ENCODE results near the gene UTS2B. TPM values are rescaled to one million over a fixed set of nuclear protein-coding genes. Genes with fewer than 3 reads are reported as not detected.

The UTS2B gene
- total RNA-seq, 1 experiment from 2014 or later, result 4.7 TPM

DNA sequence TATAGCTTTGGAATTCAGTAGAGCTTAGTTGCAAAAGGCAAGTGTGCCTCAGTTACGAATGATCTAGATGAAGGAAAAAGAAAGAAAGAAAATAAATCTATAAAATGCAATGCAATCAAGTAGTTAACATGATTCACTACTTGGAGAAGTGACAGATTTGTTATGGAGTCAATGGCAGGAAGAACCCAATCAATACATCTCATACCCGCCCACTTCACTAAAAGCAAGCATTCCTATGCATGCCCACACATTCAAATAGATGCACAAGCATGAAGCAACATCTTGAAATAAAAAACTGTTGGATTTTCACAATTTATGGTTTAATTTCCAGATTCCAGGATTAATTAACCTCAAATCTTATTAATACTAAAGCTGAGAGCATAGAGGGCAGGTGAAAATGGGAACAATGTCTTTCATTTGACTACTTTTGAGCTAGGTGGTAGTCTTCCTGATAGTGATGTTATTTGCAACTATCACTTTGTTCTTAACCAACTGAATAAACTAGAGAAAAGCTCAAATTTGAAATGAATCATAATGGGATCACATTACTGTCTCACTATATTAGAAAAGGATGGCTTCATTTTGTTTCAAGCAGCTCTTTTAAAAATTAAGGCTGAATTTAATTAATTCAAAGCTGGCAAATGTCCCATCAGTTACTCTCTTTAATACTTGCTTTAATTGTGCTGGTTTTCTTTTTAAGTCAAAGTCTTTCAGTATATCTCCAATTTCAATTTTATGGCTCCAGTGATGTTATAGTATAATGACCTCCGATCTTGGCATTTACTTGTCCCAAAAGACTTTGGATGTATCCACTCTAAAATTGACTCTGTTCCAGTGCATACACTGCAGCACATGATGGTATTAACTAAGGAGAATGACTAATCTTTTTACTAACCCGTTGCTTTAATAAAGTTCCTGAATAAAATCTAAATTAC lies 47.8 kb downstream of the UTS2B start:
- no TSS peak for BruUV-seq (replicated peaks)
- Histone ChIP-seq H3K27ac (ENCODE audit: low read depth, low read length, poor library complexity, severe bottlenecking) (peak overlapping the region; percentile 2), H3K4me1 (ENCODE audit: insufficient read depth, low read length, poor library complexity, severe bottlenecking) (peaks cover 33% of the 10 kb centered on the region), H3K36me3 (ENCODE audit: insufficient read depth, low read length, poor library complexity, severe bottlenecking) (no peaks in the 10 kb centered on the region), H3K4me3 (ENCODE audit: low read depth, low read length, poor library complexity, severe bottlenecking) (no peak overlapping the region), H3K27me3 (replicated peaks; ENCODE audit: insufficient read depth, low read depth, low read length, poor library complexity) (no peaks in the 10 kb centered on the region), H3K9me3 (ENCODE audit: low read depth, low read length, poor library complexity, severe bottlenecking) (no peaks in the 10 kb centered on the region)
- ChIA-PET POLR2A (ENCODE audit: low non-redundant PET) (no interaction called here), CTCF (no interaction called here)
- TF ChIP-seq EZH2 (IDR thresholded peaks at IDR 0.05; ENCODE audit: borderline replicate concordance, low read depth, low read length, poor library complexity, severe bottlenecking), result no peak
- TF ChIP-seq, protein P1, sequence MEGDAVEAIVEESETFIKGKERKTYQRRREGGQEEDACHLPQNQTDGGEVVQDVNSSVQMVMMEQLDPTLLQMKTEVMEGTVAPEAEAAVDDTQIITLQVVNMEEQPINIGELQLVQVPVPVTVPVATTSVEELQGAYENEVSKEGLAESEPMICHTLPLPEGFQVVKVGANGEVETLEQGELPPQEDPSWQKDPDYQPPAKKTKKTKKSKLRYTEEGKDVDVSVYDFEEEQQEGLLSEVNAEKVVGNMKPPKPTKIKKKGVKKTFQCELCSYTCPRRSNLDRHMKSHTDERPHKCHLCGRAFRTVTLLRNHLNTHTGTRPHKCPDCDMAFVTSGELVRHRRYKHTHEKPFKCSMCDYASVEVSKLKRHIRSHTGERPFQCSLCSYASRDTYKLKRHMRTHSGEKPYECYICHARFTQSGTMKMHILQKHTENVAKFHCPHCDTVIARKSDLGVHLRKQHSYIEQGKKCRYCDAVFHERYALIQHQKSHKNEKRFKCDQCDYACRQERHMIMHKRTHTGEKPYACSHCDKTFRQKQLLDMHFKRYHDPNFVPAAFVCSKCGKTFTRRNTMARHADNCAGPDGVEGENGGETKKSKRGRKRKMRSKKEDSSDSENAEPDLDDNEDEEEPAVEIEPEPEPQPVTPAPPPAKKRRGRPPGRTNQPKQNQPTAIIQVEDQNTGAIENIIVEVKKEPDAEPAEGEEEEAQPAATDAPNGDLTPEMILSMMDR (conservative IDR thresholded peaks at IDR 0.05; ENCODE audit: low read depth, low read length), result no peak
- DNase-seq (ENCODE audit: low spot score), result peak; percentile 59
- intact Hi-C loops (cut with micrococcal nuclease; ENCODE audit: unreplicated experiment), result no loop called here

DNA sequence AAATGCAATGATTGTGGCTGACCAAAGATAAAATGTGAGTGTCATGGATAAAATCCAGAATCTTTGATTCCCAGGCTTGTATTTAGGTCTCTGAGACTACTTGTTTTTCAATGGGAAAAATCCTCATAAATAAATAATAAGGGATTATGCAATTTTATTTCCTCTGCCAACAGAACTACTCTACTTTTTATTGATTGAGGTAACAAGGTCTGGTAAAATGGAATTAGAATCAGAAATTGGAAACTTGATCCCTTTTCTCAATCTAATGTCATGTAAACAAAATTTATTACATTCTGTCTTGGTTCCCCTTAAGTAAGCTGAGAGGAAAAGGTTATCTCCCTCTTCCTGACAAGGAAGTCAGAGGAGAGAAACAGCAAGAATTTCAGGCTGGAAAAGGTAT lies 49.4 kb downstream of the UTS2B start:
- DNase-seq (ENCODE audit: low spot score), result peak; percentile 10
- H3K9me3 ChIP-seq (ENCODE audit: low read depth, low read length, poor library complexity, severe bottlenecking), result no peaks in the 10 kb centered on the region
- no peaks in the 10 kb centered on the region for H3K27me3 ChIP-seq (replicated peaks; ENCODE audit: insufficient read depth, low read depth, low read length, poor library complexity)
- TF ChIP-seq EZH2 (IDR thresholded peaks at IDR 0.05; ENCODE audit: borderline replicate concordance, low read depth, low read length, poor library complexity, severe bottlenecking), result no peak
- TF ChIP-seq, protein P1 (conservative IDR thresholded peaks at IDR 0.05; ENCODE audit: low read depth, low read length), result no peak
- CTCF ChIA-PET, result no interaction called here
- H3K36me3 ChIP-seq (ENCODE audit: insufficient read depth, low read length, poor library complexity, severe bottlenecking), result no peaks in the 10 kb centered on the region
- peak overlapping the region; percentile 13 for H3K4me3 ChIP-seq (ENCODE audit: low read depth, low read length, poor library complexity, severe bottlenecking)
- no peak overlapping the region for H3K27ac ChIP-seq (ENCODE audit: low read depth, low read length, poor library complexity, severe bottlenecking)
- no TSS peak for BruUV-seq (replicated peaks)
- intact Hi-C loops (cut with micrococcal nuclease; ENCODE audit: unreplicated experiment), result no loop called here
- peaks cover 33% of the 10 kb centered on the region for H3K4me1 ChIP-seq (ENCODE audit: insufficient read depth, low read length, poor library complexity, severe bottlenecking)
- POLR2A ChIA-PET (ENCODE audit: low non-redundant PET), result interaction anchor here (0.5 kb wide), 1 partner anchor 234 kb away, joined by 3 read pairs; no protein-coding TSS in a partner anchor

DNA sequence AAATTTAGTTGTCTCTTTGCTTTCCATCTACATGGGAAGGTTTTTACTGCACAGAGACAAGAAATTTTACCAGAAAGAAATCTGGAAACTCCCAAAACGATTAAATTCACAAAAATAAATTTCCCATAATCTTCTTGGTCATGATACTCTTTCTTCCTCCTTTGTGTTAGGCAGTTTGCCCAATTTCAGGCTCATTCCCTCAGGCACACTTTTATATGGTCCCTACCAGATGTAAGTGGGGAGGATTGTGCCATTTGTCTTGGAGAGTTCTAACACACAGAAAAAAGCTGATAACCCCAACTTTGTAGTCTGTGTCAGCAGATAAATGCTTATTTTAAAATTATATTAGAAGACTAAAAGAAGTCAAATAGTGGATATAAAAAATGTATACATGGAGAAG lies 50.2 kb downstream of the UTS2B start:
- no TSS peak for BruUV-seq (replicated peaks)
- Histone ChIP-seq H3K9me3 (ENCODE audit: low read depth, low read length, poor library complexity, severe bottlenecking) (no peaks in the 10 kb centered on the region), H3K27me3 (replicated peaks; ENCODE audit: insufficient read depth, low read depth, low read length, poor library complexity) (no peaks in the 10 kb centered on the region), H3K4me1 (ENCODE audit: insufficient read depth, low read length, poor library complexity, severe bottlenecking) (peaks cover 33% of the 10 kb centered on the region), H3K27ac (ENCODE audit: low read depth, low read length, poor library complexity, severe bottlenecking) (no peak overlapping the region), H3K4me3 (ENCODE audit: low read depth, low read length, poor library complexity, severe bottlenecking) (no peak overlapping the region), H3K36me3 (ENCODE audit: insufficient read depth, low read length, poor library complexity, severe bottlenecking) (no peaks in the 10 kb centered on the region)
- intact Hi-C loops (cut with micrococcal nuclease; ENCODE audit: unreplicated experiment), result no loop called here
- ChIA-PET CTCF (no interaction called here), POLR2A (ENCODE audit: low non-redundant PET) (interaction anchor here (0.5 kb wide), 1 partner anchor 233 kb away, joined by 3 read pairs; no protein-coding TSS in a partner anchor)
- DNase-seq (ENCODE audit: low spot score), result peak; percentile 45
- TF ChIP-seq, protein P1 (conservative IDR thresholded peaks at IDR 0.05; ENCODE audit: low read depth, low read length), result no peak
- no peak for TF ChIP-seq EZH2 (IDR thresholded peaks at IDR 0.05; ENCODE audit: borderline replicate concordance, low read depth, low read length, poor library complexity, severe bottlenecking)

All from A673 (cell line).